SKM-1 (cell line): ENCODE measurements around the gene PHIP.
"Not testable (repeated sequence)": the region's sequence is repeated elsewhere in the genome, so short reads cannot be mapped to it uniquely, and the experiment has no call there.

Experiments
- DNase-seq: peaks from one replicate; lab custom pipeline; 2025; ENCODE audit not compliant: unreplicated experiment; lab: John Stamatoyannopoulos, UW

Gene PHIP

DNA sequence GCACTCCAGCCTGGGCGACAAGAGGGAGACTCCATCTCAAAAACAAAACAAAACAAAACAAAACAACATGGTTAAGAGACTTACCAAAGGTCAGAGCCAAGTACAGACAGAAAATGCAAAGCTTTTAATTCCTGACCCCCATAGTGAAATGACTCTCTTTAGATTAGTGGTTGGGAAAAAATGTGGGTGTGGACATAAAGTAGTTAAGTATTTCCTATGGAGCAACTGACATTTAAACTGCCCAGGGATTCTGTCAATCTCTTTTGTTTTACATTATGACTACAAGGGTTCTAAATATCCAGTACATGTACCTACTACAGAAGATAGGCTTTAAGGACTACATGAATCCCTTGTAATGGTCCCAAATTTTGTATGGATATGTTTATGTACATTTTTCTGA is 135.6 kb downstream of the PHIP start:
- DNase-seq, result no peak

GRCh38 chr6:78936515-78936914 is 141.5 kb downstream of the PHIP start:
- no peak for DNase-seq

- no peak for DNase-seq
Measured at GRCh38 chr6:78935553-78935952, 142.5 kb downstream of the PHIP start.

DNA sequence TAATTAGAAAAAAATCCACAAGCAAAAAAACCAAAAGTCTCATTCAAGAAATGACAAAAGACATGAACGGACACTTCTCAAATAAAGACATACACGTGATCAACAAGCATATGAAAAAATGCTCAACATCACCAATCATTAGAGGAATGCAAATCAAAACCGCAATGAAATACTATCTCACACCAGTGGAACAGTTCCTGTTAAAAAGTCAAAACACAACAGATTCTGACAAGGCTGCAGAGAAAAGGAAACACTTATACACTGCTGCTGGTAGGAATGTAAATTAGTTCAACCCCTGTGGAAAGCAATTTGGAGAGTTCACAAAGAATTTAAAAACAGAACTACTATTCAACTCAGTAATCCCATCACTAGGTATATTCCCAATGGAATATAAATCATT is 152.7 kb downstream of the PHIP start:
- no peak for DNase-seq

- DNase-seq, result not testable (repeated sequence)
Measured at GRCh38 chr6:78921168-78921567, 156.9 kb downstream of the PHIP start.

- DNase-seq, result no peak
Measured at GRCh38 chr6:78917788-78918187, 160.3 kb downstream of the PHIP start.

GRCh38 chr6:78916411-78916810 is 161.6 kb downstream of the PHIP start:
- DNase-seq, result no peak

DNA sequence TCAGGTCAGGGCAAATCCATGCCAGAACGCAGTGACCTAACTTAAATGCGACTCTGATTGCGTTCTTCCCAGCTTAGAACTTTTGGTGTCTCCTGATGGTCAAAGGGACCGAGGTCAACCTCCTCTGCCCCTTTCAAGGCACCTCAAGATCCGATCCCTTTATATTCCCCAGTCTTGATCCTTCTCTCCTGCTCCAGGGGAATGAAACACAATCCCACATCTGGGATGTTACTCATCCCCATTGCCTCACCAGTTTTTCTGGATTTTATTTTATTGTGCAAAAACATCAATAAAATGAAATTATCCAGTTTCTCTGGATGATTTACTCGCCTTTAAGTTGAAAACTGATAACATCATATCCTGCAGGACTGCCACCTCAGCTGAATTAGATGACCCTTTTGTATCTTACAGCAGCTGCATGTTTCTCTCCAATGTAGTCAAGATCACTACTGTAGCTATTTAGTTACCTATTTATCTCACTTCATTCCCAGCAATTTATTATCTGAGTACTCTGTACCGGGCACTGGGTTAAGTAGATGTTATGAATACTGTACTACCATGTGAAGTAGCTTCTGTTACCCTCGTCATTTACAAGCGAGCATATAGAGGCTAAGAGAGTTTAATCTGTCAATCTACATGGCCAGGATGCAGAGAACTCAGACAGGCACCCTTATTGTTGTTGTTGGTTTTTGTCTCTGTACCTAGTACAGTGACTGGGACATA is 166.7 kb downstream of the PHIP start:
- DNase-seq, result no peak

DNA sequence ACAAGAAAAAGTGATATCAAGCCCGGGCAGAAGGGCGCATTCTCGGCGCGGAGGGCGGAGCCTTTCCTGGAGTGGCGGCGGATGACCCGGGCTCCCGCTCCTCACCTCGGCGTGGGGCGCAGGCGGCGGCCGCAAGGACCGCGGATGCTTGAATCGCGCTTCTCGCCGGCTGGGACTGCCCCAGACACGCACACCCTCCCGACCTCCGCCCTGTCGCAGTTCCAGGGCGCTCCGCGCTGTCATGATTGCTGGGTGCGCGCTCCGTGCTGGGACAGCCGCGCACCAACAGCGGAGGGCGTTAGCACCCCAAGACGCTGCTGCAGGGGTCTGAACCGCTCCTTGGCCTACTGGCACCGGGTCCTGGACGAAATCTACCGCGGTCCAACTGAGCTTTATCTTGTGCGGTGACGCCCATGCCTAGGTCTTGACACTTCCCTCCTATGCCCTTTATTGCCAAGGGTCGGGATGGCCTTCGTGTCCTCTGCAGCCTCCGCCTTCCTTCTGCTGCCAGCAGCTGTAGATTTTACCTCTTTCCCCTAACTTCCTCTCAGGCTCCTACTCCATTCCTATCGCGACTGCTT is 167.4 kb downstream of the PHIP start:
- DNase-seq, result no peak

- DNase-seq, result no peak
Measured at GRCh38 chr6:78910010-78910409, 168.0 kb downstream of the PHIP start.

DNA sequence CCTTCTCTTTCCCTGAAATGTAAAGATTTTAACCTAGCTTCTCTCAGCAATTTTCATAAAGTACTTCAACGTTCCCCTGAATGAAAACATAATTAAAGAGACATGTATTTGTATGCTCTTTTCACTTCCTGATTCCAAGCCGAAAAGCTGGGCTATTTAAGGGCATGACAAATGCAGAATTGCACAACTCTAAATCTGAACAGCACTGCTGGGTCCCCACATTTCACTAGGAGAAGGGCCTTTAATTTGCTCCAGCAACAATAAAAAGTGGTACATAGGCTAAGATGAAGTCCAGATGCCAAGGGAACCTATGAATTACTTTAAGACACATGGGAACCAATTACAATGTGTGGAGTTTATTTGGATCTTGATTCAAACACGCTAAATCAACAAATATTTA is 168.7 kb downstream of the PHIP start:
- DNase-seq, result no peak

- DNase-seq, result no peak
Measured at GRCh38 chr6:78908621-78909020, 169.4 kb downstream of the PHIP start.

- no peak for DNase-seq
Measured at GRCh38 chr6:78896227-78896626, 181.8 kb downstream of the PHIP start.

GRCh38 chr6:78889901-78890300 is 188.2 kb downstream of the PHIP start:
- DNase-seq, result not testable (repeated sequence)
